Kidney (tissue), 14 donors: ENCODE measurements around the gene CAVIN2. TPM values are rescaled to one million over a fixed set of nuclear protein-coding genes. Genes with fewer than 3 reads are reported as not detected.

Experiments used
- DNase-seq, 5 donors: peaks; one replicate each; pipeline ENCODE4 v3.0.0-alpha.2; 2013 to 2020
- FAIRE-seq: peaks from 2 replicates; lab custom pipeline; 2012; peaks lifted over from hg19 to GRCh38; lab: Jason Lieb, UNC
- H3K27ac ChIP-seq, 2 donors: one replicate each; pipeline ENCODE4 v1.7.0; 2013; ENCODE audit warnings: low read depth in 2 of 2, low read length in 2 of 2, inconsistent platforms in 1 of 2
- H3K27me3 ChIP-seq: one replicate; pipeline ENCODE4 v1.7.1; 2013; ENCODE audit warnings: low read length, inconsistent platforms; ENCODE audit not compliant: control insufficient read depth, insufficient read depth
- H3K36me3 ChIP-seq, 3 donors: one replicate each; pipeline versions ENCODE4 v1.7.0 to v1.7.1; 2013; ENCODE audit warnings: low read length in 3 of 3, control low read depth in 1 of 3, inconsistent platforms in 1 of 3; ENCODE audit not compliant: insufficient read depth in 3 of 3, control insufficient read depth in 2 of 3
- H3K4me1 ChIP-seq, 3 donors: one replicate each; pipeline versions ENCODE4 v1.7.0 to v1.7.1; 2013; ENCODE audit warnings: low read length in 3 of 3, inconsistent platforms in 1 of 3, low read depth in 1 of 3; ENCODE audit not compliant: control insufficient read depth in 2 of 3, insufficient read depth in 2 of 3
- H3K4me3 ChIP-seq, 3 donors: one replicate each; pipeline versions ENCODE4 v1.7.0 to v1.8.1; 2013; ENCODE audit warnings: low read length in 3 of 3, control low read depth in 1 of 3, inconsistent platforms in 1 of 3
- H3K9ac ChIP-seq, 3 donors: one replicate each; pipeline versions ENCODE4 v1.7.0 to v1.7.1; 2013; ENCODE audit warnings: low read length in 3 of 3, control low read depth in 1 of 3, inconsistent platforms in 1 of 3
- H3K9me3 ChIP-seq, 3 donors: one replicate each; pipeline versions ENCODE4 v1.7.0 to v1.7.1; 2013; ENCODE audit warnings: low read length in 3 of 3, control low read depth in 1 of 3, inconsistent platforms in 1 of 3; ENCODE audit not compliant: control insufficient read depth in 2 of 3, insufficient read depth in 1 of 3
- intact Hi-C: fragments of 100-400 bp; cut with DNase I; formaldehyde crosslinking; loops from one replicate; pipeline ENCODE4 v1.11.1; 2022
- polyA plus RNA-seq: library from polyadenylated mRNA; stranded (reverse); fragments of 350-450 nt; fragmentation: Illumina TruSeq; extraction: RNeasy Lipid Tissue Mini Kit (QIAGEN cat#74804); gene quantifications from one replicate; pipeline ENCODE4 v1.2.3, GENCODE V29; 2014; ENCODE audit warnings: low read depth, low replicate concordance; ENCODE audit not compliant: insufficient read depth
- total RNA-seq: library from RNA; stranded (reverse); fragmentation: NEBNext Ultra II Directional; extraction: Animal tissue kit (Norgen Biotek cat#: 25700); gene quantifications from one replicate; pipeline ENCODE4 v1.2.1, GENCODE V29; 2021
- TF ChIP-seq, protein P1 (sequence below): IDR thresholded peaks from 3 replicates; pipeline ENCODE4 v1.5.1; 2012; ENCODE audit warnings: mild to moderate bottlenecking, moderate library complexity, borderline replicate concordance; ENCODE audit not compliant: insufficient read depth; ENCODE audit errors: extremely low read depth
- donor health status: control.
- donor health status: control.
- donor health status: control.
- donor health status: control.
- donor health status: control.
- donor health status: DM: yes; HTN: yes; CAD: no.
- donor health status: Normal renal cell carcinoma (clear cell type).

The CAVIN2 gene
- total and polyA plus RNA-seq, 2 donors from 2014 or later = 17.9 to 55.0 TPM

DNA sequence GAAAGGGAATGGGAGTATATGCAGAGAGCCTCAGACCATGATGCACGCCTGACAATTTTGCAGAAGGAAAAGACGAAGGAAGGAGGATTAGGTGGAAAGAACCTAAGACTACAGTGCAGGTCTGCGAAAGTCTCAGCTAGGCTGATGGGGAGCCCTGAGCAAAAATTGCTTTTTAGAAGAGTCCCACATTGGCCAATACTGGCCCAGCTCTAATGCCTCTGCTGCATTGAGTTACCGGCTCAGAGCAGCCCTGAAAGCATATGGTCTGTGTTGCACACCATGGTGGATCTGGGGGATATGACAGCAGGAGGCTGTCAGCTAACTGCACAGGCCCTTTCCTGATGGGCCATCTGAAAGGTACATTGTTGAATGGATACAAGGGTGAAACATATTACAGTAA is 48.3 kb upstream of the CAVIN2 start:
- TF ChIP-seq, protein P1, sequence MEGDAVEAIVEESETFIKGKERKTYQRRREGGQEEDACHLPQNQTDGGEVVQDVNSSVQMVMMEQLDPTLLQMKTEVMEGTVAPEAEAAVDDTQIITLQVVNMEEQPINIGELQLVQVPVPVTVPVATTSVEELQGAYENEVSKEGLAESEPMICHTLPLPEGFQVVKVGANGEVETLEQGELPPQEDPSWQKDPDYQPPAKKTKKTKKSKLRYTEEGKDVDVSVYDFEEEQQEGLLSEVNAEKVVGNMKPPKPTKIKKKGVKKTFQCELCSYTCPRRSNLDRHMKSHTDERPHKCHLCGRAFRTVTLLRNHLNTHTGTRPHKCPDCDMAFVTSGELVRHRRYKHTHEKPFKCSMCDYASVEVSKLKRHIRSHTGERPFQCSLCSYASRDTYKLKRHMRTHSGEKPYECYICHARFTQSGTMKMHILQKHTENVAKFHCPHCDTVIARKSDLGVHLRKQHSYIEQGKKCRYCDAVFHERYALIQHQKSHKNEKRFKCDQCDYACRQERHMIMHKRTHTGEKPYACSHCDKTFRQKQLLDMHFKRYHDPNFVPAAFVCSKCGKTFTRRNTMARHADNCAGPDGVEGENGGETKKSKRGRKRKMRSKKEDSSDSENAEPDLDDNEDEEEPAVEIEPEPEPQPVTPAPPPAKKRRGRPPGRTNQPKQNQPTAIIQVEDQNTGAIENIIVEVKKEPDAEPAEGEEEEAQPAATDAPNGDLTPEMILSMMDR = no peak
- H3K9me3 ChIP-seq = peaks cover 0 to 7% (median 0%) of the 10 kb centered on the region in 3 donors
- FAIRE-seq (no peak), DNase-seq (no peak)
- no peaks in the 10 kb centered on the region for H3K27me3 ChIP-seq
- intact Hi-C loops = no loop called here
- no peak overlapping the region for H3K27ac ChIP-seq
- no peaks in the 10 kb centered on the region for H3K36me3 ChIP-seq
- no peaks in the 10 kb centered on the region for H3K4me1 ChIP-seq
- H3K9ac ChIP-seq = no peak overlapping the region
- H3K4me3 ChIP-seq = no peak overlapping the region

DNA sequence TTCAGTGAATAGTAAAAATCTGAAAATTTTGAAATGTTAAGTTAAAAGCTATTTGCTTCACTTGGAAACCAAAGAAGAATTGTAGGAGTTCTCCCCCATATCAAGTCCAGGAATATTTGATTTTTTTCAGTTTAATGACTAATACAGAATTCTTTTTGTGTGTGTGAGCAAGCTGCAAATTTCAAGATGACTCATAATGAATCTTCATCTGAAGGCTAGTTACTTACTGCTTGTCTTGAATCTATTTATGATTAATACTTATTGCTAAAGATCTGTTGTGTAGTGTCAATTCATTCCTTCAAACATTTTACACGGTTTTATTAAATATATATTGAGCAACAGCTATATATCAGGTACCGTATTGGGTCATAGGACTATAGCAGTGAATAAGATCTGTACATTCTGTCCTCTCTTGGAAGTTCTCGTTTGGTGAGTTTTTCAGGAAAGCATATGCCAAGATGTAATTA is 47.8 kb upstream of the CAVIN2 start:
- Histone ChIP-seq H3K9me3 (peaks cover 0 to 7% (median 0%) of the 10 kb centered on the region in 3 donors), H3K4me1 (no peaks in the 10 kb centered on the region), H3K27me3 (no peaks in the 10 kb centered on the region), H3K9ac (no peak overlapping the region), H3K36me3 (no peaks in the 10 kb centered on the region), H3K4me3 (no peak overlapping the region), H3K27ac (no peak overlapping the region)
- DNase-seq (no peak), FAIRE-seq (no peak)
- intact Hi-C loops = no loop called here
- TF ChIP-seq, protein P1 = no peak

DNA sequence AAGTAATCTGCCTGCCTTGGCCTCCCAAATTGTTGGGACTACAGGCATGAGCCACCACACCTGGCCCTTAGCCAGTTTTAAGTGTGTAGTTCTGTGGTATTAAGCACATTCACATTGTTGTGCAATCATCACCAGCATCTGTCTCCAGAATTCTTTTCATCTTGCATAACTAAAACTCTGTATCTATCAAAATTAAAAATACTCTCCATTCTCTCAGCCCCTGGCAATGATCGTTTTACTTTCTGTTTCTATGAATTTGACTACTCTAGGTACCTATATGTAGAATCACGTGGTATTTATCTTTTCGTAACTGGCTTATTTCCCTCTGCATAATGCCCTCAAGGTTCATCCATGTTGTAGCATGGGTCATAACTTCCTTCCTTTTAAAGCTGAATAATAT is 45.5 kb upstream of the CAVIN2 start:
- FAIRE-seq (no peak), DNase-seq (no peak)
- no peak overlapping the region for H3K27ac ChIP-seq
- TF ChIP-seq, protein P1 = no peak
- H3K4me1 ChIP-seq = no peaks in the 10 kb centered on the region
- no peaks in the 10 kb centered on the region for H3K27me3 ChIP-seq
- no peak overlapping the region for H3K9ac ChIP-seq
- intact Hi-C loops = no loop called here
- H3K9me3 ChIP-seq = peaks cover 0 to 7% (median 0%) of the 10 kb centered on the region in 3 donors
- H3K36me3 ChIP-seq = no peaks in the 10 kb centered on the region
- H3K4me3 ChIP-seq = no peak overlapping the region

DNA sequence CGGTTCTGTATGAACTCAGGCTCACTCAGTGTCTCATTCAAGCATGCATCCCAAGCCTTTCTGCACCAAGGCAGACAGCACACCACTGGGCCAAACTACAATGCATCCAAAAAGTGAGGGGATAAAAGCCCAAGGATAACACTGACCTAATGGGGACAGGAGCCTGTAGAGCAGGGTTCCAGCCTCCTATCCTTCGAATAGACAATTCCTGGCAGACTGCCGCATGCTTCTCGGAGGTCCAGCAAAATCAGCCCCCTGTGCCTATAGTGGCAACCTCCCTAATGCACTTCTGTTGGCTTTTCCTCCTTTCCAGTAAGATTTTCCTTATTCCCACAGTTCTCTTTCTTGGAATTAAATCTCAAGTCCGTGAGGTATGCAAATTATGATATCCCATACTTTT is 44.8 kb upstream of the CAVIN2 start:
- Histone ChIP-seq H3K9me3 (peaks cover 0 to 7% (median 0%) of the 10 kb centered on the region in 3 donors), H3K4me1 (no peaks in the 10 kb centered on the region), H3K4me3 (no peak overlapping the region), H3K27ac (no peak overlapping the region), H3K36me3 (no peaks in the 10 kb centered on the region), H3K27me3 (no peaks in the 10 kb centered on the region), H3K9ac (no peak overlapping the region)
- TF ChIP-seq, protein P1 = no peak
- DNase-seq (no peak), FAIRE-seq (no peak)
- intact Hi-C loops = no loop called here
